Lower leg skin (tissue), 3 donors: Measurements from ENCODE around the gene SELE.

ENCODE experiments used
- CTCF ChIP-seq, 3 donors: fragments of 450-650 bp; IDR thresholded peaks; one replicate each; pipeline ENCODE4 v1.5.1; 2016; ENCODE audit warnings: antibody characterized with exemption in 3 of 3, mild to moderate bottlenecking in 3 of 3, moderate library complexity in 2 of 3
- POLR2A ChIP-seq, 2 donors: fragments of 450-650 bp; IDR thresholded peaks; one replicate each; pipeline ENCODE4 v1.6.1; 2016 to 2017; ENCODE audit warnings: antibody characterized with exemption in 2 of 2, mild to moderate bottlenecking in 1 of 2, moderate library complexity in 1 of 2

- TF ChIP-seq CTCF (IDR thresholded peaks at IDR 0.05): no peak
- TF ChIP-seq POLR2A (IDR thresholded peaks at IDR 0.05): no peak
These were observed 41.0 kb downstream of the SELE start for GRCh38 chr1:169692756-169693460.
